GM19099 (cell line): ENCODE measurements around the gene NUDT3.
A peak's percentile ranks its signal among the peaks of the same experiment; 100 is the strongest.

Experiments used
- POLR2A ChIP-seq: IDR thresholded peaks from 3 replicates; pipeline ENCODE4 v1.6.1; 2011; ENCODE audit warnings: low read depth; ENCODE audit not compliant: insufficient read length; ENCODE audit errors: extremely low read depth

Gene NUDT3

GRCh38 chr6:34274129-34274528 lies 118.3 kb downstream of the NUDT3 start:
- no peak for TF ChIP-seq POLR2A

GRCh38 chr6:34273242-34273805 lies 119.1 kb downstream of the NUDT3 start:
- no peak for TF ChIP-seq POLR2A

GRCh38 chr6:34272013-34272926 lies 120.2 kb downstream of the NUDT3 start:
- no peak for TF ChIP-seq POLR2A

- TF ChIP-seq POLR2A = no peak
These were observed 124.7 kb downstream of the NUDT3 start for GRCh38 chr6:34267746-34268145.

- TF ChIP-seq POLR2A = no peak
These were observed 131.7 kb downstream of the NUDT3 start for GRCh38 chr6:34260576-34261267.

GRCh38 chr6:34259529-34260069 lies 132.9 kb downstream of the NUDT3 start:
- no peak for TF ChIP-seq POLR2A

- TF ChIP-seq POLR2A = no peak
These were observed 142.8 kb downstream of the NUDT3 start for GRCh38 chr6:34249469-34250261.

- peak; percentile 76 for TF ChIP-seq POLR2A
These were observed 143.6 kb downstream of the NUDT3 start, which contains the start of gene SMIM29 for GRCh38 chr6:34248727-34249468. SMIM29 (minus strand) TSS chr6:34249006; CDS start chr6:34247791, 1,215 bp downstream.

GRCh38 chr6:34248198-34248726 lies 144.2 kb downstream of the NUDT3 start:
- no peak for TF ChIP-seq POLR2A

GRCh38 chr6:34247481-34248197 lies 144.8 kb downstream of the NUDT3 start:
- no peak for TF ChIP-seq POLR2A

- TF ChIP-seq POLR2A = no peak
These were observed 145.7 kb downstream of the NUDT3 start for GRCh38 chr6:34246563-34247391.

- TF ChIP-seq POLR2A = no peak
These were observed 146.3 kb downstream of the NUDT3 start for GRCh38 chr6:34246249-34246562.
